Measurements from ENCODE around the gene STARD10. TPM values are rescaled to one million over a fixed set of nuclear protein-coding genes. Genes with fewer than 3 reads are reported as not detected.

STARD10 gene
- total RNA-seq, 1 donor from 2014 or later: 38.4 TPM

DNA sequence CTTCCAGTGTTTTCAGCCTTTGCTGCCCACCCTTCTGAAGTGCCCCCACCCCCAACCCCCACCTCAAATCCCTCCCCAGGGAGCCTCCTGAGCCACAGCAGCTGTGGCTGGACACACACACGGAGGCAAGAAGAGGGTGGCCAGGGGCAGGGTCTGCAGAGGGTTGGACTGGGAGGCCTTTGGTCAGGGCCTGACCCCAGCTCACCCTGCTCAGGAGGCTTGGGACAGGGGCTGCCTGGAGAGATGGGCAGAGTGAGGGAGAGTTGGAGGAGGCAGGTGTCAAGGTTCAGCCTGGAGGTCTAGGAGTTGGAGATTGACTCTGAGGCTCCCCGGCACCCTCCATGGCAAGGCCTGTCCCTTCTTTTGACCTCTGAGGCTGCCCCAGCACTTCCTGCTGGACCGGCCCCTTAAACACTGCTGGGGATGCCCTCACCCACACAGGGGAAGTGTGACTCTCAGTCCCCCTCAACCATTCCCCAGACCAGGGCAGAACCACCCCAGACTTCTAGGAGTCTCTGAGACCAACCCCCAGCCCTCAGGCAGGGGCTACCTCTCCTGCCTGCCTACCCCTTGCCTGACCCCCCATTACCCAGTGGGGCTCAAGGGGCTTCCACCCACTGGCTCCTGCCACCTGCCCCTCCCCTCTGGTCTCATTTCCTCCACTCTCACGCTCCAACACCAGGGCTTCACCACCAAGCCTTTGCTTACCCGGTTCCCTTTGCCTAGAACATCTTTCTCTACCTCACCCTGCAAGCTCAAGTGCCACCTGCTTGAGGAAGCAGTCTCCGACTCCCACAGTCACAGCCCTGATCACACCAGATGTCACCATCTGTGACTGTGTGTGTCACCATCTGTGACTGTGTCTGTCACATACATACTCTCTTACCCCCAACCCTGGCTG, 50.3 kb downstream of the STARD10 start:
- peaks cover 3% of the 10 kb centered on the region for H3K27me3 Mint-ChIP-seq (ENCODE audit: low read depth, unreplicated experiment)
- Histone ChIP-seq H3K9ac (ENCODE audit: low read length) (no peak overlapping the region), H3K4me1 (ENCODE audit: insufficient read depth, low read length) (peaks cover 20% of the 10 kb centered on the region), H3K27ac (ENCODE audit: low read depth, low read length) (no peak overlapping the region), H4K20me1 (ENCODE audit: insufficient read depth, low read length) (peaks cover 67% of the 10 kb centered on the region), H3K4me3 (ENCODE audit: insufficient read depth, low read depth, low read length) (no peak overlapping the region), H3K4me2 (ENCODE audit: low read length) (no peak overlapping the region), H3K79me2 (ENCODE audit: insufficient read depth, low read length) (peaks cover 38% of the 10 kb centered on the region), H3K9me3 (ENCODE audit: insufficient read depth, low read depth, low read length) (no peaks in the 10 kb centered on the region), H2AFZ (ENCODE audit: low read depth, low read length) (no peak overlapping the region), H3K36me3 (ENCODE audit: insufficient read depth, low read length) (no peaks in the 10 kb centered on the region), H3K27me3 (ENCODE audit: insufficient read depth, low read length) (no peaks in the 10 kb centered on the region)
- no peak for TF ChIP-seq EZH2 (IDR thresholded peaks at IDR 0.05; ENCODE audit: insufficient read depth, low read length)
- TF ChIP-seq, protein P1, sequence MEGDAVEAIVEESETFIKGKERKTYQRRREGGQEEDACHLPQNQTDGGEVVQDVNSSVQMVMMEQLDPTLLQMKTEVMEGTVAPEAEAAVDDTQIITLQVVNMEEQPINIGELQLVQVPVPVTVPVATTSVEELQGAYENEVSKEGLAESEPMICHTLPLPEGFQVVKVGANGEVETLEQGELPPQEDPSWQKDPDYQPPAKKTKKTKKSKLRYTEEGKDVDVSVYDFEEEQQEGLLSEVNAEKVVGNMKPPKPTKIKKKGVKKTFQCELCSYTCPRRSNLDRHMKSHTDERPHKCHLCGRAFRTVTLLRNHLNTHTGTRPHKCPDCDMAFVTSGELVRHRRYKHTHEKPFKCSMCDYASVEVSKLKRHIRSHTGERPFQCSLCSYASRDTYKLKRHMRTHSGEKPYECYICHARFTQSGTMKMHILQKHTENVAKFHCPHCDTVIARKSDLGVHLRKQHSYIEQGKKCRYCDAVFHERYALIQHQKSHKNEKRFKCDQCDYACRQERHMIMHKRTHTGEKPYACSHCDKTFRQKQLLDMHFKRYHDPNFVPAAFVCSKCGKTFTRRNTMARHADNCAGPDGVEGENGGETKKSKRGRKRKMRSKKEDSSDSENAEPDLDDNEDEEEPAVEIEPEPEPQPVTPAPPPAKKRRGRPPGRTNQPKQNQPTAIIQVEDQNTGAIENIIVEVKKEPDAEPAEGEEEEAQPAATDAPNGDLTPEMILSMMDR (IDR thresholded peaks at IDR 0.05; ENCODE audit: insufficient read depth, low read depth, low read length): no peak
- H3K4me1 Mint-ChIP-seq (ENCODE audit: low read depth, unreplicated experiment): peaks cover 32% of the 10 kb centered on the region
- no peak for DNase-seq (ENCODE audit: low read depth)
- no peaks in the 10 kb centered on the region for H3K9me3 Mint-ChIP-seq (ENCODE audit: unreplicated experiment)
- no peak for FAIRE-seq
- no peak overlapping the region for H3K4me3 Mint-ChIP-seq (ENCODE audit: unreplicated experiment)
- peaks cover 11% of the 10 kb centered on the region for H3K36me3 Mint-ChIP-seq (ENCODE audit: low read depth, unreplicated experiment)
- no peak overlapping the region for H3K27ac Mint-ChIP-seq (ENCODE audit: unreplicated experiment)

DNA sequence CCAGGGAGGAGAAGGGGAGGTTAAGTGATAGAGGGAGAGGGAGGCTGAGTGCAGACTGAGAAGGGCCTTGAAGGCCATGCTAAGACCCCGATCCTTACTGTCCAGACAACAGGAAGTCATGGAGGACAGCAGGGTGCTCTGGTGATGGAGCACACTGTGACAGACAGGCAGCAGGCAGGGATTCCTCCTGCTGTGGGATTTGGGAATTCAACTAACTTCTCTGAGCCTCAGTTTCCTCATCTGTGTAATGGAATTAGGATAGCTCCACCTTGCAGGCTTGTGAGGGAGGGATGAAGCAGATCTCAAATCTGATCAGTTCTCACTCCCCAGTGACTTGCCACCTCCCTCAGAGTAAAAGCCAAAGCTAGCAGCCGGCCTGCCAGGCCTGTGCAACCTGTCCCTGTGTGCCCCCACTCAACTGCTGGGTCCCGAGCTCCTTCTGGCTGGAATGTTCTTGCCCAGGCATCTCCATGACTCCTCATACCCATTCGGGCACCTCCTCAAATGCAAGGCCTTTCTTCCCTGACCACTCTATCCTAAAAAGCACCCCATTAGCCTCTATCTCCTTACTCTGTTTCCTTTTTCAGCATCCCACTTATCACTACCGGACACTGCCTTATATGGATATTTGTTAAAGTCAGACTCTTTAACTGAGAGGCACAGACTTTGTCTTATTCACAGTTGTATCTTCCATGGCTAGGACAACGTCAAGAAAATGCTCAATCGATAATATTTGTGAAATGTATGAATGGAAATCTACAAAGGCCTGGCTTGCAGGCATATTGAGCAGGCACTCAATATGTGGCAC, 51.1 kb downstream of the STARD10 start:
- H3K27ac Mint-ChIP-seq (ENCODE audit: unreplicated experiment): peak overlapping the region; percentile 3
- no peak overlapping the region for H3K27ac ChIP-seq (ENCODE audit: low read depth, low read length)
- H3K4me2 ChIP-seq (ENCODE audit: low read length): no peak overlapping the region
- TF ChIP-seq EZH2 (IDR thresholded peaks at IDR 0.05; ENCODE audit: insufficient read depth, low read length): no peak
- TF ChIP-seq, protein P1 (IDR thresholded peaks at IDR 0.05; ENCODE audit: insufficient read depth, low read depth, low read length): no peak
- no peak for FAIRE-seq
- no peak overlapping the region for H2AFZ ChIP-seq (ENCODE audit: low read depth, low read length)
- H3K4me3 Mint-ChIP-seq (ENCODE audit: unreplicated experiment): peak overlapping the region; percentile 3
- peaks cover 3% of the 10 kb centered on the region for H3K27me3 Mint-ChIP-seq (ENCODE audit: low read depth, unreplicated experiment)
- H4K20me1 ChIP-seq (ENCODE audit: insufficient read depth, low read length): peaks cover 69% of the 10 kb centered on the region
- no peak overlapping the region for H3K9ac ChIP-seq (ENCODE audit: low read length)
- H3K4me1 ChIP-seq (ENCODE audit: insufficient read depth, low read length): peaks cover 28% of the 10 kb centered on the region
- no peak overlapping the region for H3K4me3 ChIP-seq (ENCODE audit: insufficient read depth, low read depth, low read length)
- H3K79me2 ChIP-seq (ENCODE audit: insufficient read depth, low read length): peaks cover 41% of the 10 kb centered on the region
- H3K9me3 Mint-ChIP-seq (ENCODE audit: unreplicated experiment): no peaks in the 10 kb centered on the region
- H3K9me3 ChIP-seq (ENCODE audit: insufficient read depth, low read depth, low read length): no peaks in the 10 kb centered on the region
- H3K27me3 ChIP-seq (ENCODE audit: insufficient read depth, low read length): no peaks in the 10 kb centered on the region
- no peaks in the 10 kb centered on the region for H3K36me3 ChIP-seq (ENCODE audit: insufficient read depth, low read length)
- DNase-seq (ENCODE audit: low read depth): no peak
- H3K36me3 Mint-ChIP-seq (ENCODE audit: low read depth, unreplicated experiment): peaks cover 11% of the 10 kb centered on the region
- peaks cover 32% of the 10 kb centered on the region for H3K4me1 Mint-ChIP-seq (ENCODE audit: low read depth, unreplicated experiment)

All from astrocyte (in vitro differentiated cells and primary cell).